ENCODE data around the gene SREBF2. TPM values are rescaled to one million over a fixed set of nuclear protein-coding genes. Genes with fewer than 3 reads are reported as not detected.

SREBF2 gene
- total and polyA plus RNA-seq, 2 experiments from 2014 or later, result 113 to 114 TPM

GRCh38 chr22:41925783-41926460 is 93.0 kb downstream of the SREBF2 start:
- Histone ChIP-seq H3K4me3 (peak overlapping the region; percentile 29), H3K9me3 (ENCODE audit: low read depth) (no peaks in the 10 kb centered on the region), H3K9me2 (replicated peaks; ENCODE audit: insufficient read depth) (no peaks in the 10 kb centered on the region), H3K27me3 (peaks cover 26% of the 10 kb centered on the region), H3K36me3 (replicated peaks; ENCODE audit: insufficient read depth, low read depth) (no peaks in the 10 kb centered on the region), H3K4me2 (peak overlapping the region; percentile 94), H3K4me1 (ENCODE audit: insufficient read depth) (peaks cover 10% of the 10 kb centered on the region), H4K20me1 (ENCODE audit: insufficient read depth, poor library complexity, severe bottlenecking) (no peaks in the 10 kb centered on the region), H2AFZ (peak overlapping the region; percentile 63), H3K27ac (no peak overlapping the region), H3K79me2 (no peaks in the 10 kb centered on the region)
- 7% methylated on average over 28 of the region's 48 CpGs for WGBS (ENCODE audit: low lambda C conversion rate, missing lambda C conversion rate)
- peak; percentile 82 for DNase-seq (ENCODE audit: low spot score)
- peak; percentile 63 for TF ChIP-seq CTCF (IDR thresholded peaks at IDR 0.05; ENCODE audit: poor library complexity)
- no peak for TF ChIP-seq EZH2phosphoT487 (IDR thresholded peaks at IDR 0.05; ENCODE audit: low read depth, severe bottlenecking, unreplicated experiment)
- TF ChIP-seq EZH2 (IDR thresholded peaks at IDR 0.05; ENCODE audit: borderline replicate concordance), result peak; percentile 62

GRCh38 chr22:41927813-41928212 is 94.9 kb downstream of the SREBF2 start:
- TF ChIP-seq EZH2phosphoT487 (IDR thresholded peaks at IDR 0.05; ENCODE audit: low read depth, severe bottlenecking, unreplicated experiment) (no peak), CTCF (IDR thresholded peaks at IDR 0.05; ENCODE audit: poor library complexity) (no peak), EZH2 (IDR thresholded peaks at IDR 0.05; ENCODE audit: borderline replicate concordance) (no peak)
- Histone ChIP-seq H3K36me3 (replicated peaks; ENCODE audit: insufficient read depth, low read depth) (no peaks in the 10 kb centered on the region), H3K9me3 (ENCODE audit: low read depth) (no peaks in the 10 kb centered on the region), H3K4me1 (ENCODE audit: insufficient read depth) (peaks cover 10% of the 10 kb centered on the region), H3K27ac (no peak overlapping the region), H3K4me3 (no peak overlapping the region), H3K27me3 (peaks cover 26% of the 10 kb centered on the region), H3K4me2 (no peak overlapping the region), H4K20me1 (ENCODE audit: insufficient read depth, poor library complexity, severe bottlenecking) (no peaks in the 10 kb centered on the region), H2AFZ (no peak overlapping the region), H3K79me2 (no peaks in the 10 kb centered on the region), H3K9me2 (replicated peaks; ENCODE audit: insufficient read depth) (no peaks in the 10 kb centered on the region)
- no peak for DNase-seq (ENCODE audit: low spot score)
- 72% methylated on average over 6 of the region's 6 CpGs for WGBS (ENCODE audit: low lambda C conversion rate, missing lambda C conversion rate)

GRCh38 chr22:41928593-41929417 is 95.9 kb downstream of the SREBF2 start:
- H3K4me2 ChIP-seq, result no peak overlapping the region
- peaks cover 26% of the 10 kb centered on the region for H3K27me3 ChIP-seq
- H3K27ac ChIP-seq, result no peak overlapping the region
- no peaks in the 10 kb centered on the region for H4K20me1 ChIP-seq (ENCODE audit: insufficient read depth, poor library complexity, severe bottlenecking)
- no peaks in the 10 kb centered on the region for H3K79me2 ChIP-seq
- H2AFZ ChIP-seq, result no peak overlapping the region
- no peaks in the 10 kb centered on the region for H3K36me3 ChIP-seq (replicated peaks; ENCODE audit: insufficient read depth, low read depth)
- no peak for TF ChIP-seq EZH2phosphoT487 (IDR thresholded peaks at IDR 0.05; ENCODE audit: low read depth, severe bottlenecking, unreplicated experiment)
- no peak for TF ChIP-seq EZH2 (IDR thresholded peaks at IDR 0.05; ENCODE audit: borderline replicate concordance)
- TF ChIP-seq CTCF (IDR thresholded peaks at IDR 0.05; ENCODE audit: poor library complexity), result no peak
- H3K9me2 ChIP-seq (replicated peaks; ENCODE audit: insufficient read depth), result no peaks in the 10 kb centered on the region
- DNase-seq (ENCODE audit: low spot score), result no peak
- peaks cover 10% of the 10 kb centered on the region for H3K4me1 ChIP-seq (ENCODE audit: insufficient read depth)
- 84% methylated on average over 11 of the region's 14 CpGs for WGBS (ENCODE audit: low lambda C conversion rate, missing lambda C conversion rate)
- H3K4me3 ChIP-seq, result no peak overlapping the region
- no peaks in the 10 kb centered on the region for H3K9me3 ChIP-seq (ENCODE audit: low read depth)
